ENCODE results near the gene AZIN2.

DNA sequence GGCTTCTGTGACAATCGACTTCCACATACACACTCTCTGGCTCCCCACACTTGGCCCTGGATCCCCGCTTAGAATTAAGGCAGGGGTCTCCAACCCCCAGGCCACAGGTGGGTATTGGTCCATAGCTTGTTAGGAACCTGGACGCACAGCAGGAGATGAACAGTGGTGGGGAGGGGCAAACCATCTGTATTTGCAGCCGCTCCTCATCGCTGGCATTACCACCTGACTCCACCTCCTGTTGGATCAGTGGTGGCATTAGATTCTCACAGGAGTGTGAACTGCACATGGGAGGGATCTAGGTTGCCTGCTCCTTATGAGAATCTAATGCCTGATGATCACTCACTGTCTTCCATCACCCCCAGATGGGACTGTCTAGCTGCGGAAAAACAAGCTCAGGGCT is 84.9 kb downstream of the AZIN2 start:
- TF ChIP-seq, protein P1, sequence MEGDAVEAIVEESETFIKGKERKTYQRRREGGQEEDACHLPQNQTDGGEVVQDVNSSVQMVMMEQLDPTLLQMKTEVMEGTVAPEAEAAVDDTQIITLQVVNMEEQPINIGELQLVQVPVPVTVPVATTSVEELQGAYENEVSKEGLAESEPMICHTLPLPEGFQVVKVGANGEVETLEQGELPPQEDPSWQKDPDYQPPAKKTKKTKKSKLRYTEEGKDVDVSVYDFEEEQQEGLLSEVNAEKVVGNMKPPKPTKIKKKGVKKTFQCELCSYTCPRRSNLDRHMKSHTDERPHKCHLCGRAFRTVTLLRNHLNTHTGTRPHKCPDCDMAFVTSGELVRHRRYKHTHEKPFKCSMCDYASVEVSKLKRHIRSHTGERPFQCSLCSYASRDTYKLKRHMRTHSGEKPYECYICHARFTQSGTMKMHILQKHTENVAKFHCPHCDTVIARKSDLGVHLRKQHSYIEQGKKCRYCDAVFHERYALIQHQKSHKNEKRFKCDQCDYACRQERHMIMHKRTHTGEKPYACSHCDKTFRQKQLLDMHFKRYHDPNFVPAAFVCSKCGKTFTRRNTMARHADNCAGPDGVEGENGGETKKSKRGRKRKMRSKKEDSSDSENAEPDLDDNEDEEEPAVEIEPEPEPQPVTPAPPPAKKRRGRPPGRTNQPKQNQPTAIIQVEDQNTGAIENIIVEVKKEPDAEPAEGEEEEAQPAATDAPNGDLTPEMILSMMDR (IDR thresholded peaks at IDR 0.05; ENCODE audit: borderline replicate concordance, extremely low read depth, low read length, poor library complexity, severe bottlenecking), result no peak
- TF ChIP-seq EZH2 (IDR thresholded peaks at IDR 0.05; ENCODE audit: borderline replicate concordance, low read depth, low read length, severe bottlenecking), result no peak
